ENCODE results near the gene PLXNB1.

- TF ChIP-seq TAF1 (IDR thresholded peaks at IDR 0.05; ENCODE audit: borderline replicate concordance, insufficient read depth, low read length) (no peak), POLR2AphosphoS5 (IDR thresholded peaks at IDR 0.05; ENCODE audit: low read depth, low read length) (no peak), SIN3A (IDR thresholded peaks at IDR 0.05; ENCODE audit: borderline replicate concordance, insufficient read depth, low read length) (no peak), REST (IDR thresholded peaks at IDR 0.05; ENCODE audit: insufficient read depth in 1 of 2, low read depth in 2 of 2, low read length in 2 of 2) (no peak), FOXP2 (optimal IDR thresholded peaks at IDR 0.05; ENCODE audit: borderline replicate concordance, extremely low read depth, extremely low read length, insufficient read depth) (no peak)
Measured at GRCh38 chr3:48420561-48420960, 9.3 kb downstream of the PLXNB1 start.

Data from PFSK-1 (cell line).